ENCODE measurements around the gene MDH1B.
A peak's percentile ranks its signal among the peaks of the same experiment; 100 is the strongest.
"Not testable (repeated sequence)": the region's sequence is repeated elsewhere in the genome, so short reads cannot be mapped to it uniquely, and the experiment has no call there.

MDH1B gene

DNA sequence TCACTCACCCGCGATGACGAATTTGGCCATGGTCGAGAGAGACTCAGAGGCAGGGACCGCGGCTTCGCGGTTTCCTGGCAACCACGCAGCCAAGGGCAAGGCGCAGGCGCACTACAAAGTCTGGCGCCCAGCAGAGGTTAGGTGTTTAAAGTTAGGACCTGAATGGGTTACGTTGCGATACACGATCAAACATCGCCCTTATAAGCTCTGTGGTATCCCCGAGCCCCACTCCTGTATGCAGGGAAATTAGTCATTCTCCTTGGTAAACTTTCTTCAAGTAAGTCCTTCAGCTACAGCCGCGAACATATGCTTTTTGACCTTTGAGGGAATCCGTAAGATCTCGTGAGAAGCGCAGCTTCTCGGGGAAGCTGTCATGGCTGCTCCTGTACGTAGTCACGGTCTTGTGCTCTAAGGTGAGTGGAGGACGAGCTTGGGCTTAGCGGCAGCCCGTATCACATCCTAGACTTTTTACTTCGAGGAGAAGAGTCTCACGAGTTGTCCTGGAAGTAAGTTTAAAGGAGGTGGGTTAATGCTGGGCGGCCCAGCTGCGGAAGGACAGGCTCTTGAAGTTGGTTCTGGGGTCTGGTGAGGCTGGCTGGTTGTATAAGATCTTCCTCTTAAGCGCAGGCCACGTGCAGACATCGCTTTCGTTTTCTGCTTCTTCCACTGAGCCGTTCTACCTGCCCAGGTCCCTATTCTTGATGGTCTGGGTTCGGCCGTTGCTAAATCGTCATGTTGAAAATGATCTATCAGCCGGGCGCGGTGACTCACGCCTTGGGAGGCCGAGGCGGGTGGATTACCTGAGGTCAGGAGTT lies at the start of gene MDH1B, which contains the start of gene FASTKD2:
MDH1B (minus strand) TSS at position 87 of the 815 bp plus-strand sequence; CDS start at position 30, 57 bp downstream.
FASTKD2 (plus strand) TSS at position 365 of the 815 bp plus-strand sequence. CDS start 1,088 bp downstream, outside the sequence.
- TF ChIP-seq, protein P1, sequence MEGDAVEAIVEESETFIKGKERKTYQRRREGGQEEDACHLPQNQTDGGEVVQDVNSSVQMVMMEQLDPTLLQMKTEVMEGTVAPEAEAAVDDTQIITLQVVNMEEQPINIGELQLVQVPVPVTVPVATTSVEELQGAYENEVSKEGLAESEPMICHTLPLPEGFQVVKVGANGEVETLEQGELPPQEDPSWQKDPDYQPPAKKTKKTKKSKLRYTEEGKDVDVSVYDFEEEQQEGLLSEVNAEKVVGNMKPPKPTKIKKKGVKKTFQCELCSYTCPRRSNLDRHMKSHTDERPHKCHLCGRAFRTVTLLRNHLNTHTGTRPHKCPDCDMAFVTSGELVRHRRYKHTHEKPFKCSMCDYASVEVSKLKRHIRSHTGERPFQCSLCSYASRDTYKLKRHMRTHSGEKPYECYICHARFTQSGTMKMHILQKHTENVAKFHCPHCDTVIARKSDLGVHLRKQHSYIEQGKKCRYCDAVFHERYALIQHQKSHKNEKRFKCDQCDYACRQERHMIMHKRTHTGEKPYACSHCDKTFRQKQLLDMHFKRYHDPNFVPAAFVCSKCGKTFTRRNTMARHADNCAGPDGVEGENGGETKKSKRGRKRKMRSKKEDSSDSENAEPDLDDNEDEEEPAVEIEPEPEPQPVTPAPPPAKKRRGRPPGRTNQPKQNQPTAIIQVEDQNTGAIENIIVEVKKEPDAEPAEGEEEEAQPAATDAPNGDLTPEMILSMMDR (IDR thresholded peaks at IDR 0.05; ENCODE audit: low read depth, low read length) = no peak
- H3K4me3 ChIP-seq (ENCODE audit: low read depth, low read length) = peak within 1 kb of the TSS; percentile 94

DNA sequence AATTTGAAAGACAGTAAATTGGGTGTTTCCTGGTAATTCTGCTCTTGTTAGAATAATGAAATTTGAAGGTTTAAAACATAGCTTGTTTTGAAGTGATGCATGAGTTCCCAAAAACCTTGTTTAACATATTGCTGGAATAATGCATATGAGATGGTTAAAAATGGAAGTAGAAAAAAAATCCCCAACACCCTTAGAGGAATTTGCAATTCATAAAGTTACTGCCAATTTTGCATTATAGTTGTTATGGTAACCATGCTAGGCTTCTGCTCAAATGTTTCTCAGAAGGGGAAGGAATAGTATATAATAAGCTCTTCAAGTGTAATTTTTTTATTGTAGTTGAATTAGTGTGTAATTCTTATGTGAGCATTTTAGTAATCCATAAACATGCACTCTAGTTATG lies 49.4 kb upstream of the MDH1B start:
- TF ChIP-seq, protein P1 (IDR thresholded peaks at IDR 0.05; ENCODE audit: low read depth, low read length) = no peak
- H3K4me3 ChIP-seq (ENCODE audit: low read depth, low read length) = no peak overlapping the region

GRCh38 chr2:206812471-206812870 lies 47.3 kb upstream of the MDH1B start:
- H3K4me3 ChIP-seq (ENCODE audit: low read depth, low read length) = not testable (repeated sequence)

DNA sequence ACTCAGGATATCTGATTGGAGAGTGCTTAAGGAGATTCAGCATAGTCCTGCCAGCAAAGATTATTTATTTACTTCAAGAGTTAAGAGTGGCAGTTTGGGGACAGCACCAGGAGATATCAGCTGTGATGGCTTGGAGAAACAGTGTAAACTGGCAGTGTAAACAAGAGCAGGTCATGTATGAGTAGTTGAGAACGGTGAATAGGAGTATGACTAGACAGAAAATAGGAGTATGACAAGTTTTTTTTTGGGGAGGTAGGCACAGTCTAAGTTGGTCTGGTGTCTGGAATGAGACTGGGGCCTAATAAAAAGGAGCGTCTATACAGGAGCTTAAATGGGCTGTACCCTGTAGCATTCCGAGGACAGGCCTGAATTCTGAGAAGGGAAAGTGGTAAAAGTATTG lies 42.5 kb upstream of the MDH1B start:
- H3K4me3 ChIP-seq (ENCODE audit: low read depth, low read length) = not testable (repeated sequence)

- TF ChIP-seq, protein P1 (IDR thresholded peaks at IDR 0.05; ENCODE audit: low read depth, low read length) = no peak
- no peak overlapping the region for H3K4me3 ChIP-seq (ENCODE audit: low read depth, low read length)
These were observed 40.9 kb upstream of the MDH1B start for GRCh38 chr2:206805887-206806607.

- H3K4me3 ChIP-seq (ENCODE audit: low read depth, low read length) = no peak overlapping the region
- TF ChIP-seq, protein P1 (IDR thresholded peaks at IDR 0.05; ENCODE audit: low read depth, low read length) = no peak
These were observed 39.2 kb upstream of the MDH1B start for GRCh38 chr2:206804326-206804725.

DNA sequence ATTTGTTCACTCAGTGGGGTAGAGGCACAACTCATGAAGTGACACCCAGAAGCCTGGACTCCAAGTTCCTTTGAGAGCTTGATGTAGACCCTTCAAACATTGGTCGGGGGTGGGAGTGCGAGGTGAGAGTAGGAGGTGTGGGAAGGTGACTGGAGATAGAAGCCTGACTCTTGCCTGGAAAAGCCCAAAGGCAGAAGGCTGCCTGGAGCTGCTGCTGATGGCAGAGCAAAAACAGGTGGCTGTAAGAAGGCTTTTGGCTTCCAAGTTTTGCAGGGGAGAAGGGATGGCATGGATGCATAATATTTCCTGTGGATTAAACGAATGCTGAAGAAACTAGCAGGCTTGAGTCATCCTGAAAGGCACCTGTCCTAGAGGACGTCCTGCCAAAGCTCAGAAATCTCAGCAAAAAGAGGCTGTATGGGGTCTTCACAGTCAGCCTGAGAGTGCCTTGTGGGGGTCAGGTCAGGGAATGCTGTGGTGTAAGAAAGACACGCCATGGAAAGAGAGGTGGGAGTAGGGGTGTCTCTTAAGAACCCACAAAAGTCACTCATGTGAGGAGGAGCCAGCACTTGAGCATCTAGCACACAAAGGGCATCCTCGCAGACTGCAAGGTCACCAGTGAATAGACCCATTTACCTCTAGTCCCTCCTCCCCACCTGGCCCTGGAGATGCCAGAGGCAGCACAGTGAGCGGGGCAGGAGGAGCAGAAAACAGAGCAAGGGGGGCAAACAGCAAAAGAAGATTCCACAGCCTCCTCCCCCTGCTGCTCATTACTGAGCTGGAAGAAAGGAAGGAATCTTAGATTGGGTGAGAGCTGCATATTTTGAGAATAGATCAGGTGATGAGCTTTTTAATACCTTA lies 37.8 kb upstream of the MDH1B start:
- no peak overlapping the region for H3K4me3 ChIP-seq (ENCODE audit: low read depth, low read length)
- TF ChIP-seq, protein P1 (IDR thresholded peaks at IDR 0.05; ENCODE audit: low read depth, low read length) = no peak
